KBM-7 (cell line): ENCODE data around the gene CCL15.
"Not testable (repeated sequence)": the region's sequence is repeated elsewhere in the genome, so short reads cannot be mapped to it uniquely, and the experiment has no call there.

Experiments
- DNase-seq: peaks from one replicate; pipeline ENCODE4 v3.0.0-alpha.2; 2015
- in situ Hi-C: fragments of 300-500 bp; cut with MboI; formaldehyde crosslinking; loops from 2 replicates; pipeline ENCODE4 v1.14.3; 2020; ENCODE audit warnings: low sequenced_read_pairs, low pct_unique_long_range_greater_than_20kb, mixed read lengths

CCL15 gene

DNA sequence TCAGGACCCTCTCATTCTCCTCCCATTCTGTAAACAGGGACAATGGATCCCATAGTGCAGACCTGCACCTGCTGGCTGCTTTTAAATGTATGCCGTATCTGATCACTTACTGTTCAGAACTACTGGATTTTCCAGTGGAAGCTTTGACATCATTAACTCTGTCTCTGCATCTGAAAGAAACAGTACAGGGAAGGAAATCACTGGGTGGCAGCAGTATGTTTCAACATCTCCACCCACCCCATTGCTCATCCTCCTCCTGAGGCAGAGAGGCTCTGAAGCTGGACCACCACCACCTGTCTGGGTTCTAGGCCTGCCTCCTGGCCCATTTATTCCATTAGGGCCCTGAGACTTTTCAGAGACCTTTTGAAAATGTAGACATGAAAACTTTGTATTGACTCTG lies 2.6 kb downstream of the CCL15 start:
- in situ Hi-C loops: no loop called here
- DNase-seq: no peak

DNA sequence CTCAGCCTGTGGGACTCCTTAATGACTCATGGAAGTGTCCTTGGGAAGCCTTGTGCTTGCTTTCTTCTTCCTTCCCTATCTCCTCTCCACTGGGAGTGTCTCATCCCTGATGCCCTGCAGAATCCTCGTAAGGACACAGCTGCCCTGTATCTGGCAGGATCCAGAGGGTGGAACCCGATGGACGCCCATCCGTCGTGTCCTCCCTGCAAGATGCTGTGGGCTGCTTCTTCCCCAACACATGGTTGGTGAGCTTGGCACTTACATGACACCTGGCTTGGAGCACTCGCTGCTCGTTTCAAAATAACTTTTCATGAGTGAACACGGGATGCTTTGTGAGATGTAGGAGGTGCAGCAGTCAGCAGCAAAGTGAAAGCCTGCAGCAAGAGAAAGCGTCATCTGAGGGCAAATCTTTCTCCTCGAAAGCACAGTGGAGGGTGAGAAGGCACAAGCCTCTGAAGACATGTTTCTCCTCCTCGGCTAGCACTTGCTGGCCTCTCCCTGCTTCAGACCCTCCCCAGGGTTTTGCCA lies 3.3 kb downstream of the CCL15 start:
- DNase-seq: no peak
- in situ Hi-C loops: no loop called here

GRCh38 chr17:35995346-35995745 lies 6.0 kb downstream of the CCL15 start:
- in situ Hi-C loops, DNase-seq: not testable (repeated sequence)

- in situ Hi-C loops: no loop called here
- DNase-seq: no peak
These were observed 10.3 kb downstream of the CCL15 start for GRCh38 chr17:35991075-35991474.

DNA sequence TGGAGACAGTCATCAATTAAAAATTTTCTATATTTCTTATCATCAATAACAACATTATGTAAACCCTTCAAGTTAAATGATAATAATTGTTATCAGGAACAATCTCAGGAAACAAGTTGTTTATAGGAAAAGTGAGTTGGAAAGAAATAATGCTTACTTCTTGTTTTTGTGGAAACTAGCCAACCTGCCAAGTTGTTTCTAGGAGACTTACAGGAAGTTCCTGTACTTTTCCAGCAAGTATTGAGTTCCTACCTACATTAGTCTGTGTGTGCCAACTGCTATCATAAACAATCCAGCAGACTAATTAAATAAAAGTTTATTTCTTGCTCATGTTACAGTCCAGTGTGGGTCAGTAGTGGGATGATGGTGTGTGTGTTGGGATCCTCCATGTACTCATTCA lies 13.2 kb downstream of the CCL15 start:
- in situ Hi-C loops: no loop called here
- no peak for DNase-seq

- in situ Hi-C loops: no loop called here
- DNase-seq: no peak
These were observed 14.7 kb downstream of the CCL15 start, which contains the start of gene CCL14 for GRCh38 chr17:35986643-35987042. Gene CCL14, minus strand, starts transcription at chr17:35986729. Its CDS starts 80 bp downstream, at chr17:35986649.

DNA sequence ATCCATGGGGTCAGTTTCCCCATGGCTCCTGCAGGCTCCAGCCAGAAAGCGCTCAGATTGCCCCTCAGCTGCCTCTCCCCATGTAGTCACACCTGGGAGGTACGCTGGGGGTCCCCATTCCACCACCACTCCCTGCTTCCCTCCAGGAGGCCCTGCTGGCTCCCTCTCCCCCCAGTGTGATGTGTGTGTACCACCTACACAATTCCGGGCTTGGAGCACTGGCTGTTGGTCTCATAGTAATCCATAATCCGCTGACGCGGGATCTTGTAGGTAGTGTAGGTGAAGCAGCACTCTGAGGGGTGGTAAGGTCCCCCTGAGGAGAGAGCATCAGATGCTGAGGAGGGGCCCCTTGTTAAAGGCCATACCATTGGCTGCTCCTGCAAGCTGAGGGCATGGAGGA lies 17.2 kb downstream of the CCL15 start:
- no peak for DNase-seq
- in situ Hi-C loops: no loop called here

DNA sequence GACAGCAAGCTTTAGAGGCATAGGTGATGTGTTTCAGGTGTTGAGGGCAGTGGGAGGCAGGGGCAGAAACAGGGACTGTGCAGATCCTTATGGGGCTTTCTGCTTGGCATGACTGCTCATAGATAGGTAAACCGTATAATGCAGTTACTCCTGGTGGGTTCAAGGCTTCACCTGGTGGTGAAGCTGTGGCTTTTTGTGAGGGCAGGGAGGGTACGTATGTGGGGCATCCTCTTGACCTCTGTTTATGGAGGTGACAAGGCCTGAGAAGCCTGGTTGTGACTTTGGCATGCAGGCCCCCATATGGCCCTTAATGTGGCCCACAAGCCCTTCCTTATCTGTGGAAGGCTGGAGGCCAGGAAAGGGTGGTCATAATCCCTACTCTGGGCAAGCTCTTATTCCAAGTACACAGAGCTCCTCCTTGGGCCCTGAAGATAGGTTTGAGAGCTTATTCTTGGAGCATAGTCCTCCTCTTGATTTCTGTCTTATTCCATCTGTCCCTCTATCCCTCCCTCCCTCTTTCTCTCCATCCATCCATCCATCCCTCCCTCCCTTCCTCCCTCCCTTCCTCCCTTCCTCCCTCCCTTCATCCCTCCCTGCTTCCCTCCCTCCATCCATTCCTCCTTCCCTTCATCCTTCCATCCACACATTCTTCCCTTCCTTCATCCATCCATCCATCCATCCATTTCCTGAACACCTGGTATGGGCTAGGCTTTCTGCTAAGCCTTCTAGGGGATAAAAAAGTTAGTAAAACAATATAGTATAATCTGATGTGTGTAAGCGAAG lies 18.8 kb downstream of the CCL15 start:
- in situ Hi-C loops: no loop called here

GRCh38 chr17:35981908-35982330 lies 19.4 kb downstream of the CCL15 start:
- in situ Hi-C loops: no loop called here
- peak; percentile 11 for DNase-seq

More for the DNA sequence above, 18.8 kb downstream of the CCL15 start:
- DNase-seq: no peak

DNA sequence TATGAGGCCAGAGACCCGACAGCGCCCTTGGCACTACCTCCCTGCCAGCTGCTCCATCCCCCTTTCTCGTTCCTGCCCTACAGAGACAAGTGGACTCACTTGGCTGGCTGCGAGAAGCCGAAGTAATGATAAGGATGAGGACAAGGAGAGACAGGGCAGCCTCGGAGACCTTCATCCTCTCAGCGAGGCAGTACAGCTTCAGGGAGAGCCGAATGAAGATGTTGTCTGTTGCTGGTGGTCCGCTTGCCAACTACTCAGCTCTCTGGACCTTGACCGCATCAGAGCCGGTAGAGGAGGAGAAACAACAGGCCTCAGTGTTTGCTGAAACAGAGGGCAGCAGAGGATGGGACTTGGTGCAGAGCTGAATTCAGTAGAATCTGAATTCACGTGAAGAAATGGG lies 20.1 kb downstream of the CCL15 start, which contains the start of gene CCL16:
Gene CCL16 (minus strand): TSS at position 252 of the 400 bp plus-strand sequence. CDS start 77 bp downstream, at position 175.
- in situ Hi-C loops: no loop called here
- no peak for DNase-seq

GRCh38 chr17:35978346-35978745 lies 23.0 kb downstream of the CCL15 start:
- in situ Hi-C loops: no loop called here
- DNase-seq: no peak

- in situ Hi-C loops: no loop called here
- no peak for DNase-seq
These were observed 23.8 kb downstream of the CCL15 start for GRCh38 chr17:35977509-35977908.

DNA sequence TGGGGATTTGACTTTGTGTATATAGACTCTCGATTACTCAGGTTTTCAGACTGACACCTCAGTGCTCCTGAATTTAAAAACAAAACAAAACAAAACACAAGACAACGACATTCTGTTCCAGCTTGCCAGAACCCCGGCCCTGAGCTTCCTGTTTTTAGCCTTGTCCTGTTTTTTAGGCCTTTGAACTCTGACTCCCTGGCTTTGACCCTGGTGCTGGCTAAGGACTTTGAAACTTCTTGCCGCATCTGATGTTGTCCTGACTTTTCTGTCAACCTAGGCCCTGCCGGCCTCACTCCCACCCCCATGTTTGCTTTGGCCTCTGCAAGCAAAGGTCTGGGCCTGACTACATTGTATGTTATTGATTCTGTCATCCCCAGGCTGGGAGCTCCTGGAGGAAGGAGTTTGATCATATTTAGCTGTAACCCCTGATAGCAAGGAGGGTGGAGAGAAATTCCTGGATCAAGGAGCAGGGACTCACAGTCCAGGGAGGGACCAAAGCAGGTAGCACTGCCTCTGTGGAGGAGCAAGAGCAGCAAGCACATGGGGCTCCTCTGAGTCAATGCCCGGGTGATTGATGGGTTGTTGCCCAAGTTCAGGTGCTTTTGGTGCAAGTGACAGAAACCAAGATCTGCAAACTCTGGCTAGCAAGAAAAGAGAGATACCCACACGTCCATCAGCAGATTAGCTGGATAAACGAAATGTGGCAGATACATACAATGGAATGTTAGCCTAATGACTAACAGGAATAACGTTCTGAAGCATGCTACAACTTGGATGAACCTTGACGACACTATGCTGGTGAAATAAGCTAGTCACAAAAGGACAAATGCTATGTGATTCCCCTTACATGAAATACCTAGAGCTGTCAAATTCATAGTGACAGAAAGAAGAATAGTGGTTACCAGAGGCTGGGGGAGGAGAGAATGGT lies 27.8 kb downstream of the CCL15 start:
- in situ Hi-C loops: no loop called here

GRCh38 chr17:35972945-35973332 lies 28.4 kb downstream of the CCL15 start:
- in situ Hi-C loops: no loop called here
- DNase-seq: no peak

More for the DNA sequence above, 27.8 kb downstream of the CCL15 start:
- no peak for DNase-seq

DNA sequence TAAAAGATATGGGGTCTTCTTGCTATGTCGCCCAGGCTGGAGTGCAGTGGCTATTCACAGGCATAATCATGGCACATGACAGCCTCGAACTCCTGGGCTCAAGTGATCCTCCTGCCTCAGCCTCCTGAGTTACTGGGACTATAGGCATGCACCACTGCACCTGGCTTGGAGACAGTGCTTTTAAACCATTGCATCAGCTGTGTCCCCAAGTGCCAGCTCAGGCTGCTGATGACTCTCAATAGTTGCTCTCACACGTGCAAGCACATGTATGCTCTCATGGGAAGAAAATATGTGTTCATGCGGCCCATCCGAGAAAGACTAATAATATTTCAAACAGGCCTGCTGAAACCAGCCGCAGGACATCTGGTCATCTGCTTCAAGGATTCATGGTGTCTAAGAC lies 28.8 kb downstream of the CCL15 start:
- in situ Hi-C loops: no loop called here

DNA sequence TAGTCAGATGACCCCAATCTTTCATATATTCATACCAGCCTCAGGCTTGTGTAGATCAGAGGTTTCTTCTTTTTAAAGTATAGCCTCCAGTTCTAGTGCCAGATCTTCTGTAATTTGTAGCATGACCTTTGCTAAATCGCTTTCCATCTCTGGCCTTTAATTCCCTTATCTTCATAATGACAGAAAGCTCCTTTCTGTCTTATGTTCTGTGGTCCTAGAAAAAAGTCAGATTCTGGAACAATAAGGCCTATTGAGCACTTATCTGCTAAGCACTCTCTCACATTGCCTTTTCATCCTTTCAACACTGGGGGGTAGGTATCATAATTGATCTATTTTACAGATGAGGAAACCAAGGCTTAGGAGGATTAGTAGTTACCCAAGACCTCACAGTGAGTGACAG lies 29.3 kb downstream of the CCL15 start:
- DNase-seq: no peak
- in situ Hi-C loops: no loop called here

More for the DNA sequence above, 28.8 kb downstream of the CCL15 start:
- no peak for DNase-seq

DNA sequence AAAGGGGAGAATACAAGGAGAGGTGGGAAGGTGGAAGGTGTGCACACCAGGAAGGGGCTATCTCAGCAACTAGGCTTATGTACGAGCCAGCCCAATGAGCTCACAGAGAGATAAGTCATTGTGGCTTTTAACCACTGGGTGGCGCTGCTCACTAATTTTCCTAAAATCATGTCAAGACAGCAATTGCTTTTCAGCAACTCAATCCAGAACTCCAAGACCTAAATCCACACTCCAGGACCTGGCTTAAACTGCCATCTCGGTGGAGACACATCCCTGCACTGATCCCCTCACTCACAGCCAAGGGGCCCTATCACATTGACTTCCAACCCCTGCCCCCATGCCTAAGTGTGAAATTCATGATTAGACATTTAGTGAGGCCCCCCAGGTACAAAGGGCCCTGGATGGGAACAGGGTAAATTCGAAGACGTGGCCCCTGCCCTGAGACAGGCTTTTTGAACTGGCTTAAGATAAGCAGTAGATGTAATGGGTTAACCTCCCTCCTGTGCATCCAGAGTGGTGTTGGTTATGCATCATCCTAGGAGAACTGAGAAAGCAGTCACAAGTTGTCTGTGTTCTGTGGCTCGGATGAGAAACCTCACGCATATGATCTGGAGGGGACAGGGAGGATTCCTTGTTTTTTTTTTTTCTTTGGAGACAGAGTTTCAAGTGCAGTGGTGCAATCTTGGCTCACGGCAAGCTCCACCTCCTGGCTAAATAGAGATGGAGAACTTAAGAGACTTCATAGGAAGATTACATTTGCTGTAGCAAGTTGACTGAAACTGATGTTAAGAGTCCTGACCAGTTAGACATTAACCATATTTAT lies 31.6 kb downstream of the CCL15 start:
- DNase-seq: peak; percentile 74
- in situ Hi-C loops: no loop called here

DNA sequence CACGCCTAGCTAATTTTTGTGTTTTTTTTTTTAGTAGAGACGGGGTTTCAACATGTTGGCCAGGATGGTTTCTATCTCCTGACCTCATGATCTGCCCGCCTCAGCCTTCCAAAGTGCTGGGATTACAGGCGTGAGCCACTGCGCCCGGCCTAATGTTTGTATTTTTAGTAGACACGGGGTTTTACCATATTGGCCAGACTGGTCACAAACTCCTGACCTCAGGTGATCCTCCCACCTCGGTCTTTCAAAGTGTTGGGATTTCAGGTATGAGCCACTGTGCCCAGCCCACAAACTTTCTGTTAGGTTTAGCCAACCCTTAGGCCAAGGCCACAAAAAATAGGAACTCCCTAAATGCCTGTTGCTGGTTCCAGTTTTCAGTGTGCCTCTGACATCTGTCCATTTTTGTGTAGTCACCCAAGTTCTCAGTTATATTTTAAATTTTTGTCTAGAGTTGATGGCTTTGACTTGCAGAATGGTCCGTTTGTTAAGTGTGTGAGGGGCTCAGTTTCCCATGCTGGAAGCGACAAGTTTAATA lies 32.8 kb downstream of the CCL15 start:
- in situ Hi-C loops: no loop called here
- no peak for DNase-seq

GRCh38 chr17:35965272-35965671 lies 36.1 kb downstream of the CCL15 start:
- DNase-seq: no peak
- in situ Hi-C loops: no loop called here
